Right renal cortex interstitium (tissue), 3 donors: Measurements from ENCODE around the gene FAAP100. TPM values are rescaled to one million over a fixed set of nuclear protein-coding genes. Genes with fewer than 3 reads are reported as not detected.
"Not testable (repeated sequence)": the region's sequence is repeated elsewhere in the genome, so short reads cannot be mapped to it uniquely, and the experiment has no call there.

ENCODE experiments used
- DNase-seq, 3 donors: peaks; one replicate each; pipeline ENCODE4 v3.0.0-alpha.2; 2013; ENCODE audit warnings: low read depth in 3 of 3, low spot score in 2 of 3
- polyA plus RNA-seq, 3 donors: library from polyadenylated mRNA; unstranded; fragments of 120-200 nt; gene quantifications; one replicate each; pipeline ENCODE4 v1.2.1, GENCODE V29; 2013; ENCODE audit not compliant: insufficient read length in 3 of 3

Gene FAAP100, protein sequence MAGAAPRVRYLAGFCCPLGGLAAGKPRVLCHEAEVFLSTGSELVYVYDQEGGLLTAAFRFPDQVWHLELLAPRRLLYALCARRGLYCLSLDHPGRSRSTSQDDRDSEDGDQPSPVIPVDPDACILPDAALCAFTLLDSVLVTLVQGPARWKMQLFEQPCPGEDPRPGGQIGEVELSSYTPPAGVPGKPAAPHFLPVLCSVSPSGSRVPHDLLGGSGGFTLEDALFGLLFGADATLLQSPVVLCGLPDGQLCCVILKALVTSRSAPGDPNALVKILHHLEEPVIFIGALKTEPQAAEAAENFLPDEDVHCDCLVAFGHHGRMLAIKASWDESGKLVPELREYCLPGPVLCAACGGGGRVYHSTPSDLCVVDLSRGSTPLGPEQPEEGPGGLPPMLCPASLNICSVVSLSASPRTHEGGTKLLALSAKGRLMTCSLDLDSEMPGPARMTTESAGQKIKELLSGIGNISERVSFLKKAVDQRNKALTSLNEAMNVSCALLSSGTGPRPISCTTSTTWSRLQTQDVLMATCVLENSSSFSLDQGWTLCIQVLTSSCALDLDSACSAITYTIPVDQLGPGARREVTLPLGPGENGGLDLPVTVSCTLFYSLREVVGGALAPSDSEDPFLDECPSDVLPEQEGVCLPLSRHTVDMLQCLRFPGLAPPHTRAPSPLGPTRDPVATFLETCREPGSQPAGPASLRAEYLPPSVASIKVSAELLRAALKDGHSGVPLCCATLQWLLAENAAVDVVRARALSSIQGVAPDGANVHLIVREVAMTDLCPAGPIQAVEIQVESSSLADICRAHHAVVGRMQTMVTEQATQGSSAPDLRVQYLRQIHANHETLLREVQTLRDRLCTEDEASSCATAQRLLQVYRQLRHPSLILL
- 10 to 100 TPM; 17.0 to 18.1 (median 17.4) TPM for polyA plus RNA-seq

GRCh38 chr17:81552244-81553017, at the start of gene FAAP100:
TSS of gene FAAP100 (minus strand) at chr17:81552353. CDS start at chr17:81552330, 23 bp downstream.
- peak in 1 of 3 donors; percentile 72 for DNase-seq

GRCh38 chr17:81601525-81602120, 49.5 kb upstream of the FAAP100 start:
- peak; percentile 44 to 59 (median 45) for DNase-seq

DNA sequence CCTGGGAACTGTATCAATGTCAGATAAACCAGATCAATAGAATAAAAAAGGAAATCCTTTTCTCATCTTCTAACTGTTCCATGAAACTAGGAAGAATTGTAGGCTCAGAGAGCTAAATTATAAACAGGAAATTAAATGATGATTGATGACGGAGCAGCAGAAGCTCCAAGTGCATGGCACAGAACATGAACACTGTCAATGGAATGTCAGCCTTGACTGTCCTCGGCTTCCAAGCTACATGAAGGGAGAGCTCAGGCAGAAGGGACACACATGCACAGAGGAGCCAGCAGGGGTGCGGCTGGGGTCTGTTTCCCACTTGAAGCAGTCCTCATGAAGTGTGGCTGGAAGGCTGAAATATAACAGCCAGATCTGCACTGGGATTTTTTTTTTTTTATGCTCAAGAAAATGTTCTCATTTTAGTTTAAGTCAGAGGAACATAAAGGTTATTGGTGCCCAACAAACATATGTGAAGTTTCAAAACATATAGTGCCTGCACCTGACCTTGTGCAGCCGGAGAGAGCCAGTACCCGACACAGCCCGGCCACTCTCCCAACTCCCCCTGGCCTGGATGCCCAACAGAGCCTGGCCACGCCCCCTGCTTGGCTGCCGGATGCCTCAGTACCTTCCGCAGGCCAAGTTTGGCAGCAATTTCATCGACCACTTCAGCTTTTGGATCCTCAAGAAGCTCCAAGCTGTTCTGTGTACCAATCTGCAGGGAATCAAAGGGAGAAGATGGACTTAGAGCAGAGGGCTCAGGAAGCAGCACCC, 47.8 kb upstream of the FAAP100 start:
- DNase-seq, result no peak

GRCh38 chr17:81593105-81593871, 41.1 kb upstream of the FAAP100 start:
- no peak for DNase-seq

- DNase-seq, result no peak
These were observed 39.8 kb upstream of the FAAP100 start for GRCh38 chr17:81591971-81592370.

GRCh38 chr17:81590121-81590520, 38.0 kb upstream of the FAAP100 start:
- DNase-seq, result no peak

GRCh38 chr17:81589612-81590011, 37.5 kb upstream of the FAAP100 start:
- DNase-seq, result no peak

DNA sequence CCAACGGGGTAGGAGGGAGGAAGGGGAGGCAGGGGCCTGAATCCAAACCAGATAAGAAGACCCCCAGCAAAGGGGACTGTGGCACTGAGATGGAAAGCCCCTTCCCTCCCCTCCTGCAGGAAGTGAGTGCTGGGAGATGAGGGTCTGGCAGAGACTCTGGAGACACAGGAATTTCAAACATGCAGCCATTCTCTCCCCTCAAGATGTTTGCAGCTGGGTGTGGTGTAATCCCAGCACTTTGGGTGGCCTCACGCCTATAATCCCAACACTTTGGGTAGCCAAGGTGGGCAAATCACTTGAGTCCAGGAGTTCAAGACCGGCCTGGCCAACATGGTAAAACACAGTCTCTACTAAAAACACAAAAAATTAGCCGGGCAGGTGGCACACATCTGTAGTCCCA, 33.9 kb upstream of the FAAP100 start:
- DNase-seq, result no peak

- not testable (repeated sequence) for DNase-seq
These were observed 32.6 kb upstream of the FAAP100 start for GRCh38 chr17:81584771-81585170.

DNA sequence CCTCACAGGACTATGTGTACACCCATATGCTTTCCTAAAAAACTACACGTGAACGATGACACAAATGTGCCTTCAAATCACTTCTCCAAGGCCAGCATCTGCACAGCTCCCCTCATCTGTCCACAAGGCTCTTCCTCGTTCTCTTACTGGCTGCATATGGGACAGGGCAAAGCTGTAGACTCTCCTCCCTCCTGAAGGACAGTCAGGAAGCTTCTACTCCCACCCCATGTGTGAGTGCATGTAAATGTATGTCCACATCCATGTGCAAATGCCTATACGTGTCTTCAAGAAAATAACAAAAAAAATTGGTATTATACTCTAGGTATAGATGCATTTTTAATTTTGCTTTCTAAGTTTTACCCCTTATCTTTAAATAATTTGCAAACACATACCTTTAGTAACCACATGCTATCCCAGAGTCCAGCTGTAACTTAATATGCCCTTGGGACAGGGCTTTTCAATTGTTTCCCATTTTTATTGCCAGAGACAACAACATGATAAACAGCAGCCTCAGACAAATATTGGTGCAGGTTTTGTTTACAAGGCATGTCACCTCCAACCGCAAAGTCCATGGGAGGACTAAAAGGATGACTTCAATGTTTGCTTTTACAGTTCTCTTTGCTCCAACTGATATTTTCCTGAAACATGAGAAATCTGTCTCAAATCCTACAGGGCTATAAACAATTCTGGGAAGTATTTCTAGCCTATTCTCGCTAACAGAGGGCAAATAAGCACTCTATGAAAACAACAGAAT, 31.6 kb upstream of the FAAP100 start:
- DNase-seq, result no peak

GRCh38 chr17:81582749-81583148, 30.6 kb upstream of the FAAP100 start:
- no peak for DNase-seq

GRCh38 chr17:81582341-81582740, 30.2 kb upstream of the FAAP100 start:
- no peak for DNase-seq

DNA sequence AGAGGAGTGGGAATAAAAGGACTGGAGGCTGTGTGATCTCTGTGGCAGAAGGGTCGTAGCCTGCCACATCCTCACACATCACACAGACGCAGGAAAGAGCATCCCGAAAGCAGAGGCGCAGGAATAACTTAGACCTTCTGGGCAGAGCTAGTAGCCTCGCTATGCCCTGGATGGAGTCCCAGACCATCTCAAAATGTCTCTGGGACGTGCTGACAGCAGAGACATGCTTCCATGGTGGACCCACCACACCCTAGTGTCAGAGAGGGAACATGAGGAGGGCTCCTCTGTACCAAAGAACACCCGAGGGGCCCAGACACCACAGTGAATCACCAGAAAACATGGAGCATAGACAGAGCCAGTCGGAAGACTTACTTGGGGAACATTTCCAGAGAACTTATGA, 29.6 kb upstream of the FAAP100 start:
- DNase-seq, result no peak

GRCh38 chr17:81580481-81580880, 28.3 kb upstream of the FAAP100 start:
- no peak for DNase-seq

DNA sequence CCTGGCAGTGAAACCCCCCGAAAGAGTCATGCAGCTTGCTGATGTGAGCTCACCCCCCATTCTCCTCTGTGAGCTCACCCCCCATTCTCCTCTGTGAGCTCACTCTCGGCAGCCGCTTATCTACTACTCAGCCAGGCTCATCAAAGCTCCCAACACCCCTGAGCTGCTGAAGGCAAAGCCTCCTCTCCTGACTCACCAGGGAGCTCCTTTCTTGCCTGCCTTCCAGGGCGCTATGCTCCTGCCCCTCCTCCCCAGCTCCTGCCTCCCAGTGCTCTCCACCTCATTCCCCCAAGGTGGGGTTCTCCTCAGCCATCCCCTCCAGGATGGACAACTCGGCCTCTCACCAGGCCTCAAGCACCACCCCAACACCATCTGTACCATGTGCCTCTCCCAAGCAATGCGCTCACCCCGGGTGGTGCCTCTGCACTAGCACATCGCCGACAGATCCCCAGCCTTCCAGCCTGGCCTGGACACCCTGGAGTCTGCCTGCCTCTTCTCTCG, 27.7 kb upstream of the FAAP100 start:
- no peak for DNase-seq

DNA sequence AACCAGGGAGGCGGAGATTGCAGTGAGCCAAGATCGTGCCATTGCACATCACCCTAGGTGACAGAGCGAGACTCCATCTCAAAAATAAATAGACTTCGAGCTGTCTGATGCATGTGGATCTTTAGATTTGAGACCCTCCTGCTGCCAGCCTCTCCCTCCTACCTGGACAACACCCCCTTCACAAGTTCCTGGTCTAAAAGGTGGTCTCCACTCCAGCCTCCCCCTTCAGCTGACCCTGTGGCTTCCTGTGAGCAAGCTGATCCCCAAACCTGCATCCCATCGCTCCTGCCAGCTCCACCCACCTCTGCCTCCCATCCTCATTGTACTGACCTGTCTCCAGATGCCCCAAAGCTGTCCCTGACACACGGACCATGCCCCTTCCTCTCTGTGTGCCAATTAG, 27.1 kb upstream of the FAAP100 start:
- DNase-seq, result no peak

DNA sequence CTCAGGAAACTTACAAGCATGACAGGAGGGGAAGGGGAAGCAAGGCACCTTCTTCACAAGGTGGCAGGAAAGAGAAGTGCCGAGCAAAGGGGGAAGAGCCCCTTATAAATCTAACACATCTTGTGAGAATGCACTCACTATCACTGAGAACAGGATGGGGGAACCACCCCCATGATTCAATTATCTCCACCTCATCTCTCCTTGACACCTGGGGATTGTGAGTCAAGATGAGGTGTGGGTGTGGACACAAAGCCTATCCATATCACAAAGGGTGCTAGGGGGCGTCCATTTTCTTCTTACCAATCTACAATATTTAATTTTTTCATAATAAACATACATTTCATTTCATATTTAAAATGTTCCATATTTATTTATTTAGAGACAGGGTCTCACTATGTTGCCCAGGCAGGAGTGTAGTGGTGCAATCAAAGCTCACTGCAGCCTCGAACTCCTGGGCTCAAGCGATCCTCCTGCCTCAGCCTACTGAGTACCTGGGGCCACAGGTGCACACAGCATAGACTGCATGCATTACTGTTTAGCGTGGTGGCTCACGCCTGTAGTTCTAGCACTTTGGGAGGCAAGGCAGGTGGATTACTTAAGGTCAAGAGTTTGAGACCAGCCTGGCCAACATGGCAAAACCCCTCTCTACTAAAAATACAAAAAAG, 26.5 kb upstream of the FAAP100 start:
- DNase-seq, result no peak
